GM12878 (cell line): Measurements from ENCODE around the gene NUDT14. TPM values are rescaled to one million over a fixed set of nuclear protein-coding genes. Genes with fewer than 3 reads are reported as not detected.

ENCODE experiments used
- ATAC-seq: fragments of 200-7000 bp; cut with Tn5 transposase; 3 replicates; pipeline ENCODE4 v1.9.1; 2020; ENCODE audit warnings: mild to moderate bottlenecking, moderate library complexity
- BruUV-seq: library from RNA; stranded (reverse); fragments of 400-500 nt; replicated peaks from 2 replicates; lab custom pipeline; 2021; lab: Mats Ljungman, UMichigan
- CTCF ChIA-PET: fragments of 300-600 bp; sonication (Branson Sonifier 250); formaldehyde crosslinking; extraction: SDS; loops from one replicate; lab custom pipeline; 2021; ENCODE audit warnings: inconsistent platforms; lab: Yijun Ruan, JAX
- POLR2A ChIA-PET: fragments of 350-600 bp; formaldehyde crosslinking; extraction: SDS; loops from one replicate; lab custom pipeline; 2021; ENCODE audit warnings: inconsistent platforms; lab: Charles Lee
- RAD21 ChIA-PET: fragments of 300-600 bp; sonication (Branson Sonifier 250); formaldehyde crosslinking; loops from one replicate; lab custom pipeline; 2023; ENCODE audit warnings: antibody characterized with exemption; ENCODE audit not compliant: unreplicated experiment; lab: Charles Lee
- SMC1A ChIA-PET: fragments of 300-600 bp; sonication (Branson Sonifier 250); formaldehyde crosslinking; loops from one replicate; lab custom pipeline; 2023; ENCODE audit not compliant: unreplicated experiment, uncharacterized antibody; lab: Charles Lee
- DNase-seq: peaks from one replicate; pipeline ENCODE4 v3.0.0-alpha.2; 2011; ENCODE audit warnings: low read depth, low spot score
- FAIRE-seq: peaks from 3 replicates; lab custom pipeline; 2011; peaks lifted over from hg19 to GRCh38; lab: Jason Lieb, UNC
- H2AFZ ChIP-seq: 2 replicates; pipeline ENCODE4 v1.6.0; 2011; ENCODE audit warnings: low read depth, low read length, control low read depth; ENCODE audit not compliant: control insufficient read depth
- H3K27ac ChIP-seq: 2 replicates; pipeline ENCODE4 v1.5.1; 2011; ENCODE audit warnings: control low read depth; ENCODE audit not compliant: control insufficient read depth, insufficient read depth
- H3K27me3 ChIP-seq, 2 experiments: replicated peaks in 1 of 2; 2 replicates each; pipeline versions ENCODE4 v1.6.0 to v1.6.1; 2011; ENCODE audit warnings: low read length in 1 of 2; ENCODE audit not compliant: control insufficient read depth in 2 of 2, insufficient read depth in 2 of 2
- H3K36me3 ChIP-seq, 2 experiments: 2 replicates each; pipeline ENCODE4 v1.5.1; 2011; ENCODE audit warnings: low read length in 1 of 2; ENCODE audit not compliant: control insufficient read depth in 2 of 2, insufficient read depth in 2 of 2
- H3K4me1 ChIP-seq: 2 replicates; pipeline ENCODE4 v1.6.1; 2011; ENCODE audit warnings: mild to moderate bottlenecking, low read length, moderate library complexity, mixed read lengths; ENCODE audit not compliant: control insufficient read depth, insufficient read depth
- H3K4me2 ChIP-seq: 2 replicates; pipeline ENCODE4 v1.6.0; 2011; ENCODE audit warnings: control low read depth; ENCODE audit not compliant: control insufficient read depth, insufficient read depth
- H3K4me3 ChIP-seq: fragments of 200-600 bp; sonication (generic); 2 replicates; pipeline ENCODE4 v1.5.1; 2016
- H3K79me2 ChIP-seq: 2 replicates; pipeline ENCODE4 v1.6.0; 2011; ENCODE audit warnings: low read length; ENCODE audit not compliant: control insufficient read depth, insufficient read depth
- H3K9ac ChIP-seq: 2 replicates; pipeline ENCODE4 v1.8.0; 2011; ENCODE audit warnings: low read length, control low read depth, mixed read lengths; ENCODE audit not compliant: control insufficient read depth, insufficient read depth
- H3K9me3 ChIP-seq: replicated peaks from 3 replicates; pipeline ENCODE4 v1.5.1; 2011; ENCODE audit warnings: mild to moderate bottlenecking, low read length; ENCODE audit not compliant: control insufficient read depth, insufficient read depth
- H4K20me1 ChIP-seq: 2 replicates; pipeline ENCODE4 v1.6.0; 2011; ENCODE audit not compliant: control insufficient read depth, insufficient read depth
- ASH2L ChIP-seq: fragments of 300-600, 200-600 bp; sonication (generic); IDR thresholded peaks from 2 replicates; pipeline ENCODE4 v1.6.1; 2017; ENCODE audit warnings: low read depth, mild to moderate bottlenecking, borderline replicate concordance
- CBFB ChIP-seq: IDR thresholded peaks from 2 replicates; pipeline ENCODE4 v1.6.1; 2016; ENCODE audit warnings: antibody characterized with exemption, low read depth
- JUNB ChIP-seq: IDR thresholded peaks from 2 replicates; pipeline ENCODE4 v1.6.1; 2016; ENCODE audit warnings: antibody characterized with exemption, mild to moderate bottlenecking
- KDM1A ChIP-seq: fragments of 200-600 bp; sonication (generic); IDR thresholded peaks from 2 replicates; pipeline ENCODE4 v1.6.1; 2016; ENCODE audit warnings: borderline replicate concordance
- MEF2B ChIP-seq: fragments of 450-650 bp; IDR thresholded peaks from 2 replicates; pipeline ENCODE4 v1.6.1; 2018; ENCODE audit warnings: mild to moderate bottlenecking, moderate library complexity; ENCODE audit not compliant: partially characterized antibody, poor library complexity, severe bottlenecking
- MYC ChIP-seq: IDR thresholded peaks from 2 replicates; pipeline ENCODE4 v1.6.1; 2011; ENCODE audit warnings: mild to moderate bottlenecking, low read length, moderate library complexity, inconsistent platforms; ENCODE audit not compliant: insufficient read depth, insufficient replicate concordance, insufficient read length, severe bottlenecking
- NBN ChIP-seq: fragments of 450-650 bp; IDR thresholded peaks from 2 replicates; pipeline ENCODE4 v1.6.1; 2016
- SP1 ChIP-seq: IDR thresholded peaks from one replicate; pipeline ENCODE4 v1.6.1; 2011; ENCODE audit warnings: low read depth, low read length
- TAF1 ChIP-seq: IDR thresholded peaks from 2 replicates; pipeline ENCODE4 v1.6.1; 2011; ENCODE audit warnings: mild to moderate bottlenecking, low read depth, low read length, borderline replicate concordance
- ZNF24 ChIP-seq: fragments of 450-650 bp; IDR thresholded peaks from 2 replicates; pipeline ENCODE4 v1.6.1; 2017; ENCODE audit warnings: antibody characterized with exemption, mild to moderate bottlenecking
- ZNF622 ChIP-seq: fragments of 450-650 bp; IDR thresholded peaks from 2 replicates; pipeline ENCODE4 v1.6.1; 2017; ENCODE audit warnings: mild to moderate bottlenecking, inconsistent platforms
- ZZZ3 ChIP-seq: IDR thresholded peaks from 2 replicates; pipeline ENCODE4 v1.6.1; 2011; ENCODE audit warnings: low read depth; ENCODE audit not compliant: control insufficient read depth, insufficient read length
- WGBS: methylation state at CpG from one replicate; pipeline ENCODE4 v1.1.6; 2016; ENCODE audit warnings: low lambda C conversion rate; ENCODE audit not compliant: insufficient replicate concordance, insufficient coverage; ENCODE audit errors: missing lambda C conversion rate; 5-methylcytosine and 5-hydroxymethylcytosine counted together
- in situ Hi-C: fragments of 300-500 bp; cut with MboI; formaldehyde crosslinking; loops from 9 replicates; pipeline ENCODE4 v1.14.3; 2018; ENCODE audit warnings: mixed read lengths
- intact Hi-C: fragments of 100-400 bp; cut with micrococcal nuclease; formaldehyde crosslinking; loops from one replicate; pipeline ENCODE4 v1.14.2; 2022; ENCODE audit not compliant: unreplicated experiment
- polyA plus RNA-seq, 11 experiments: library from polyadenylated mRNA; depleted of rRNA in 4 of 11; unstranded in 6 of 11; stranded (reverse) in 5 of 11; fragments of >200 nt; fragmentation: Nextera tagmentation in 4 of 11; fragmentation: Illumina TruSeq in 1 of 11; extraction: Ambion mirVana in 4 of 11; extraction: Trizol in 1 of 11; gene quantifications; 1 replicate in 1 of 11; 2 replicates in 10 of 11; pipeline versions ENCODE4 v1.2.1 to v1.2.3, GENCODE V29; 2011 to 2016; ENCODE audit warnings: inconsistent platforms in 2 of 11, missing spikeins in 2 of 11, low read depth in 1 of 11
- total RNA-seq, 4 experiments: library from RNA; depleted of rRNA in 3 of 4; stranded (reverse); fragments of >200 nt in 3 of 4; fragmentation: Illumina TruSeq in 1 of 4; extraction: Trizol in 1 of 4; gene quantifications; 2 replicates each; pipeline versions ENCODE4 v1.2.1 to v1.2.3, GENCODE V29; 2013 to 2021
- TF ChIP-seq, protein P1 (sequence below): fragments of 450-650 bp; IDR thresholded peaks from 2 replicates; pipeline ENCODE4 v1.6.1; 2017; ENCODE audit warnings: low read depth, mild to moderate bottlenecking, moderate library complexity
- TF ChIP-seq, protein P2 (sequence below): IDR thresholded peaks from 2 replicates; pipeline ENCODE4 v1.6.1; 2011; ENCODE audit warnings: borderline replicate concordance, low read depth, mild to moderate bottlenecking, moderate library complexity, low read length; ENCODE audit not compliant: insufficient read depth, poor library complexity, severe bottlenecking
- TF ChIP-seq, protein P3 (sequence below): IDR thresholded peaks from 2 replicates; pipeline ENCODE4 v1.6.1; 2012; ENCODE audit warnings: low read length, inconsistent platforms

The NUDT14 gene
- total and polyA plus RNA-seq, 10 of the 15 experiments (the other 5 are each of a cell fraction or from before 2014, with no cell fraction given), result 0.62 to 6.8 (median 4.3) TPM; not detected in 1

DNA sequence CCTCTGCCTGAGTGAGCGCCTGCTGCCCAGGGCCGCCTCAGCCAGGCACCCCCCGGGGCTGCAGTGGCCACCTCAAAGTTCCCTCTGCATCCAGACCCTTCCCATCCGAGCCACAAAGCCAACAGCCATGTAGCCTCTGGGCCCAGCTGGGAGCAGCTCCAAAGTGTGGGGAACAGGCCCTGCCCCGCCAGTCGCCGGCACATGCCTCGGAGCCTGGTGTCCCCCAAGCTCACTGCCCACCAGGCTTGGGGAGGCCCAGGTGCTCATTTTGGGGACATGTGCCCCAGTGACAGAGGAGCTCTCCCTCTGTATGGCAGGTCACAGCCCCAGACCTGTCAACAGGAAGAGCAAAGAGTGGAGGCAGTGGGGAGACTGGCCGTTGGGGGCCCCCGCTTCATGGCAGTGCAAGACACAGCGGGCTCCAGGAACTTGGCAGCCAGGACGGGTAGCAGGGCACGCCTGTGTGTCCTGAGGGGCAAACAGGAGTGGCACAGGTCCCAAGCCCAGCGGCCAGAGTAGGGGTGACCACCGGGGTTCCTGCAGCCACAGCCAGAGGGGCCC, 42.5 kb downstream of the NUDT14 start (continued):
- TF ChIP-seq, protein P1, sequence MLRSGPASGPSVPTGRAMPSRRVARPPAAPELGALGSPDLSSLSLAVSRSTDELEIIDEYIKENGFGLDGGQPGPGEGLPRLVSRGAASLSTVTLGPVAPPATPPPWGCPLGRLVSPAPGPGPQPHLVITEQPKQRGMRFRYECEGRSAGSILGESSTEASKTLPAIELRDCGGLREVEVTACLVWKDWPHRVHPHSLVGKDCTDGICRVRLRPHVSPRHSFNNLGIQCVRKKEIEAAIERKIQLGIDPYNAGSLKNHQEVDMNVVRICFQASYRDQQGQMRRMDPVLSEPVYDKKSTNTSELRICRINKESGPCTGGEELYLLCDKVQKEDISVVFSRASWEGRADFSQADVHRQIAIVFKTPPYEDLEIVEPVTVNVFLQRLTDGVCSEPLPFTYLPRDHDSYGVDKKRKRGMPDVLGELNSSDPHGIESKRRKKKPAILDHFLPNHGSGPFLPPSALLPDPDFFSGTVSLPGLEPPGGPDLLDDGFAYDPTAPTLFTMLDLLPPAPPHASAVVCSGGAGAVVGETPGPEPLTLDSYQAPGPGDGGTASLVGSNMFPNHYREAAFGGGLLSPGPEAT, result no peak
- TF ChIP-seq ZZZ3, result no peak
- TF ChIP-seq CBFB, result no peak
- TF ChIP-seq SP1, result no peak

DNA sequence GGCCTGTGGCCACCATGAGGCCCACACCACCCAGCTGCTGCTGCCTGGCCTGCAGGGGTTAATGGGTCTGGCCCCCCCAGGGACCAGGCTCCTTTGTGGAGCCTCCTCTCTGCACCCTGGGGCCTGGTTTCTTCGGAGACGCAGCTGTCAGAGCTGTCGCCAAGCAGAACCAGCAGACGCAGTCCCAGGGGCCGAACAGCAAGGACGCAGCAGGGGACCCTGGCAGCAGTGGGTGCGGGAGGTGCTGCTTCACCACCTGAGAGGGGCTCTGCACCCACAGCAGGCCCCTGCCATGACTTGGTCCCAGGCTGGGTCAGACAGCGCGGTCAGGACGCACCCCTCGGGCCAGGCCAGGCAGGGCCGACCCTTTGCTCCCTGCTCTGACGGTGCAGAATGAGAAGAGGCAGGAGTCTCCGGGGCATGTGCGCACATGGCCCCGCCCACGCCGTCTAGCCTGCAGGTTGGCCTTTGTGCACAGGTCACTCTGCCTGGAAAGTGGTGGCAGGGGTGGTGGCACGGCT, 43.0 kb downstream of the NUDT14 start:
- no peak for FAIRE-seq
- 84% methylated on average over 19 of the region's 19 CpGs for WGBS

More for the DNA sequence above, 43.0 kb downstream of the NUDT14 start:
- ChIA-PET POLR2A (no interaction called here), CTCF (no interaction called here), SMC1A (no interaction called here), RAD21 (no interaction called here)
- no peaks in the 10 kb centered on the region for H3K36me3 ChIP-seq
- in situ Hi-C loops, result no loop called here
- DNase-seq, result no peak
- no peak overlapping the region for H3K27ac ChIP-seq
- H3K4me2 ChIP-seq, result no peak overlapping the region
- no peak for ATAC-seq
- H4K20me1 ChIP-seq, result no peaks in the 10 kb centered on the region
- no peaks in the 10 kb centered on the region for H3K4me1 ChIP-seq
- no peaks in the 10 kb centered on the region for H3K79me2 ChIP-seq
- H3K9me3 ChIP-seq, result peaks cover 8% of the 10 kb centered on the region; the same call in 1 of the 3 replicates
- no TSS peak for BruUV-seq
- TF ChIP-seq, protein P1, result no peak
- TF ChIP-seq, protein P2, sequence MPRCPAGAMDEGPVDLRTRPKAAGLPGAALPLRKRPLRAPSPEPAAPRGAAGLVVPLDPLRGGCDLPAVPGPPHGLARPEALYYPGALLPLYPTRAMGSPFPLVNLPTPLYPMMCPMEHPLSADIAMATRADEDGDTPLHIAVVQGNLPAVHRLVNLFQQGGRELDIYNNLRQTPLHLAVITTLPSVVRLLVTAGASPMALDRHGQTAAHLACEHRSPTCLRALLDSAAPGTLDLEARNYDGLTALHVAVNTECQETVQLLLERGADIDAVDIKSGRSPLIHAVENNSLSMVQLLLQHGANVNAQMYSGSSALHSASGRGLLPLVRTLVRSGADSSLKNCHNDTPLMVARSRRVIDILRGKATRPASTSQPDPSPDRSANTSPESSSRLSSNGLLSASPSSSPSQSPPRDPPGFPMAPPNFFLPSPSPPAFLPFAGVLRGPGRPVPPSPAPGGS, result no peak
- no peak for TF ChIP-seq ZNF622
- TF ChIP-seq ZNF24, result no peak
- no peak for TF ChIP-seq NBN
- no peak for TF ChIP-seq KDM1A
- TF ChIP-seq MEF2B, result no peak
- no peak for TF ChIP-seq ASH2L
- TF ChIP-seq JUNB, result no peak
- TF ChIP-seq, protein P3, sequence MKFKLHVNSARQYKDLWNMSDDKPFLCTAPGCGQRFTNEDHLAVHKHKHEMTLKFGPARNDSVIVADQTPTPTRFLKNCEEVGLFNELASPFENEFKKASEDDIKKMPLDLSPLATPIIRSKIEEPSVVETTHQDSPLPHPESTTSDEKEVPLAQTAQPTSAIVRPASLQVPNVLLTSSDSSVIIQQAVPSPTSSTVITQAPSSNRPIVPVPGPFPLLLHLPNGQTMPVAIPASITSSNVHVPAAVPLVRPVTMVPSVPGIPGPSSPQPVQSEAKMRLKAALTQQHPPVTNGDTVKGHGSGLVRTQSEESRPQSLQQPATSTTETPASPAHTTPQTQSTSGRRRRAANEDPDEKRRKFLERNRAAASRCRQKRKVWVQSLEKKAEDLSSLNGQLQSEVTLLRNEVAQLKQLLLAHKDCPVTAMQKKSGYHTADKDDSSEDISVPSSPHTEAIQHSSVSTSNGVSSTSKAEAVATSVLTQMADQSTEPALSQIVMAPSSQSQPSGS, result no peak
- no peak for TF ChIP-seq MYC
- TF ChIP-seq TAF1, result no peak
- no peak overlapping the region for H3K9ac ChIP-seq
- no peak overlapping the region for H3K4me3 ChIP-seq
- H2AFZ ChIP-seq, result no peak overlapping the region
- intact Hi-C loops, result no loop called here
- H3K27me3 ChIP-seq, result no peaks in the 10 kb centered on the region
